Type B pancreatic cell (in vitro differentiated cells): ENCODE results near the gene CTSC. TPM values are rescaled to one million over a fixed set of nuclear protein-coding genes. Genes with fewer than 3 reads are reported as not detected.

Experiments used
- DNase-seq: peaks from one replicate; pipeline ENCODE4 v3.0.0; 2021; ENCODE audit warnings: mixed read lengths; ENCODE audit not compliant: unreplicated experiment; ENCODE audit errors: extremely low spot score
- H3K27ac Mint-ChIP-seq: 2 replicates; pipeline ENCODE4 v1.8.0; 2021; ENCODE audit warnings: mild to moderate bottlenecking, mixed read lengths
- H3K27me3 Mint-ChIP-seq: 2 replicates; pipeline ENCODE4 v1.8.0; 2021; ENCODE audit warnings: mixed read lengths
- H3K36me3 Mint-ChIP-seq: 2 replicates; pipeline ENCODE4 v1.8.0; 2021; ENCODE audit warnings: mixed read lengths
- H3K4me1 Mint-ChIP-seq: one replicate; pipeline ENCODE4 v1.8.0; 2021; ENCODE audit warnings: mixed read lengths; ENCODE audit not compliant: unreplicated experiment
- H3K4me3 Mint-ChIP-seq: 2 replicates; pipeline ENCODE4 v1.8.0; 2021; ENCODE audit warnings: mild to moderate bottlenecking, mixed read lengths
- H3K9me3 Mint-ChIP-seq: 2 replicates; pipeline ENCODE4 v1.8.0; 2021; ENCODE audit warnings: mixed read lengths
- CTCF ChIP-seq: fragments of 200-600 bp; sonication (generic); conservative IDR thresholded peaks from 2 replicates; pipeline ENCODE4 v1.5.0; 2021; ENCODE audit warnings: antibody characterized with exemption, mild to moderate bottlenecking
- total RNA-seq: library from RNA; stranded (reverse); gene quantifications from 2 replicates; pipeline ENCODE4 v1.2.1, GENCODE V29; 2021; ENCODE audit warnings: low replicate concordance

The CTSC gene
- total RNA-seq, 1 donor from 2014 or later: 155 TPM

DNA sequence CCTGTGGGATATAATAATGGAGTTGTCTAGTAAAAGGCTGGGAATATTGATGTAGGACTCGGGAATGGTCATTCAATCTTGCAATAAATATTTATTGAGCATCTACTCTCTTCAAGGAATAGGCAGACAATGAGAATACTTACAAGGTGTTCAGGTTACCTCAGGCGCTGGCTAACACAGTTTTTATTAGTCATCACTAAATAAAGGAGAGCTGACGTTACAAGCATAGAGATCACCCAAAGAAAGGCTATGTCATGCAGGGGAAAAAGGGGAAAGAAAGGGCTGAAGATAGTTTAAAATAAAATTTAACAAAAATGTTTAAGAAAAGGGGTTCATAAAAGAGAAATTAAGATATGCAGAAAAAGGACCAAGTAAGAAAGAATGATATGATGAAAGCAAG is 15.8 kb upstream of the CTSC start:
- Mint-ChIP-seq H3K4me1 (peaks cover 5% of the 10 kb centered on the region), H3K36me3 (no peaks in the 10 kb centered on the region), H3K27ac (no peak overlapping the region), H3K27me3 (no peaks in the 10 kb centered on the region), H3K9me3 (no peaks in the 10 kb centered on the region), H3K4me3 (no peak overlapping the region)
- no peak for DNase-seq
- TF ChIP-seq CTCF: no peak

DNA sequence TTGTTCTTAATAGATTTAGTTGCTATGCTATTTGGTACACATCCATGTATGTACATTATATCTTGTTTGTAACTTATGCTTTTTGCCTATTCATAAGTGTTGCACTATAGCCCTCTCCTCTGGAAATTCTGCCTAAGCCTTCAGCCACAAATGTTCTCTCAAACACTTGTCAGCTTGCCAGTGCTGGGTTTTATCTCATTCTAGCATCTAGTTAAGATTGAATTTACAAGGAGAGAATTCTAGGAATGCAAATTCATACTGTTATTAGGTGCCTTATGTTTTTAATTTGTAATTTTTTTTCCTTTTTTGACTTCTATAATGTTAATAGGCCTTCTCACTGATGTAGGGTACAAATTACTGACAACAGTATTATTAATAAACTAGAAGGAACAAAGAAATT is 14.6 kb upstream of the CTSC start:
- DNase-seq: no peak
- TF ChIP-seq CTCF: no peak
- H3K9me3 Mint-ChIP-seq: no peaks in the 10 kb centered on the region
- no peaks in the 10 kb centered on the region for H3K36me3 Mint-ChIP-seq
- H3K4me1 Mint-ChIP-seq: no peaks in the 10 kb centered on the region
- no peaks in the 10 kb centered on the region for H3K27me3 Mint-ChIP-seq
- no peak overlapping the region for H3K4me3 Mint-ChIP-seq
- H3K27ac Mint-ChIP-seq: no peak overlapping the region

GRCh38 chr11:88348870-88349269 is 11.3 kb upstream of the CTSC start:
- Mint-ChIP-seq H3K27me3 (no peaks in the 10 kb centered on the region), H3K9me3 (no peaks in the 10 kb centered on the region), H3K4me1 (peaks cover 5% of the 10 kb centered on the region), H3K4me3 (no peak overlapping the region), H3K36me3 (no peaks in the 10 kb centered on the region), H3K27ac (no peak overlapping the region)
- no peak for TF ChIP-seq CTCF
- no peak for DNase-seq

DNA sequence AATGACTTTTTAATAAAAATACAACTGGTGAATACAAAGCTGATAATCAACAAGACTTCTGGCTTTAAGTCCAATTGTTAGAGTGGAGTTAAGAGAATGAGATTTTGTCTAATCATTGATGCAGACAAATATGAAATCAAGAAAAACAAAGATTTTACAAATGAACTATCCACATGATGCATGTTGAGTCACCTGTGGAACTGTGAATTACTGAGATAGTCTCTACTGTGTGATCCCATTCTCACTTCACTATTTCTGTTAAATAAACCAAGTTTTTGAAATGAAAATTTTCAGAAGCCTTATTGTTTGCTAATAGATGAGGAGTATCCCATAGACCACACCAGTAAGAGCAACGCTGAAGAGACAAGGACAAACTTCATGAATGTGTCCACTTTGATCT is 8.4 kb upstream of the CTSC start:
- no peak for TF ChIP-seq CTCF
- Mint-ChIP-seq H3K9me3 (no peaks in the 10 kb centered on the region), H3K36me3 (no peaks in the 10 kb centered on the region), H3K4me3 (no peak overlapping the region), H3K27me3 (no peaks in the 10 kb centered on the region), H3K27ac (peak overlapping the region; percentile 83), H3K4me1 (peaks cover 5% of the 10 kb centered on the region)
- DNase-seq: no peak

DNA sequence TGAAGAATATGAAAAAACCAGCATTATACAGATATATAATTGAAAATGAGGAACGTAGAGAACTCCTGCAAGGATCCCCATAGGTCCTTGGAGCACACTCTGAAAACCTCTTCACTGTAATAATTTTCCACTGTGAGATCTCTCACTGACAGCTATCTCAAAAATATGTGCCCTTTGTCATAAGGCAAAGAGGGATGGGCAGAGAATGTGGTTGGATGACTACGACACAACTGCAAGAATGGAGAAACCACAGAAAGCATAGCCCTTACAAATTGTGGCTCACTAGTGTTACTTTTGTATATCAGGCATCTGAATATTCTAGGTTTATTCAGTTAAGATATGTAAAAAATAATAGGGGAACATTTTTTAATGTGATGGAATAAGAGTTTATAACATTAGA is 7.9 kb upstream of the CTSC start:
- Mint-ChIP-seq H3K9me3 (peaks cover 2% of the 10 kb centered on the region), H3K4me1 (peaks cover 5% of the 10 kb centered on the region), H3K4me3 (no peak overlapping the region), H3K36me3 (no peaks in the 10 kb centered on the region), H3K27me3 (no peaks in the 10 kb centered on the region), H3K27ac (peak overlapping the region; percentile 83)
- TF ChIP-seq CTCF: no peak
- DNase-seq: no peak

DNA sequence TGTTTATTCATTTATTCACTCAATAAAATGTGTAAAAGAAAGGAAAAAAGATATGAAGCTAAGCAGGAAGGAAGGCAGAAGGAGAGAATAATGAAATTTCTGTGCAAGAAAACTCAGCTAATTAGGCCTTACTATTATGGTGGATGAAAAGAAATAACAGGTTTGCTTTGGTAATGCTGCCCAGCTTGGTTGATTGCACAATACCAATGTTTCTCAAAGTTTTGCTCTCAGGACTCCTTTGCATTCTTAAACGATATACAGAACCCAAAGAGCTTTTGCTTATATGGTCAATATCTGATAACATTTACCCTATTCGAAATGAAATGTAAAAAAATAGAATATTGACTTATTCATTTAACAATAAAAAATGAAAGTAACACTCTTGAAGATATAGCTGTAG is 7.3 kb upstream of the CTSC start:
- no peak overlapping the region for H3K4me3 Mint-ChIP-seq
- no peaks in the 10 kb centered on the region for H3K36me3 Mint-ChIP-seq

More for the DNA sequence above, 7.3 kb upstream of the CTSC start:
- Mint-ChIP-seq H3K4me1 (peaks cover 9% of the 10 kb centered on the region), H3K27me3 (peaks cover 2% of the 10 kb centered on the region), H3K9me3 (peaks cover 3% of the 10 kb centered on the region), H3K27ac (peak overlapping the region; percentile 83)
- no peak for DNase-seq
- TF ChIP-seq CTCF: no peak
